Endothelial cell of umbilical vein (primary cell): ENCODE data around the gene C14orf119. TPM values are rescaled to one million over a fixed set of nuclear protein-coding genes. Genes with fewer than 3 reads are reported as not detected.
A peak's percentile ranks its signal among the peaks of the same experiment; 100 is the strongest.

Source experiments
- BruUV-seq: library from RNA; stranded (reverse); fragments of 400-500 nt; replicated peaks from 2 replicates; lab custom pipeline; 2021; lab: Mats Ljungman, UMichigan
- CTCF ChIA-PET: fragments of 300-600, 350-600 bp; sonication (Branson Sonifier 250); formaldehyde crosslinking; loops from one replicate; lab custom pipeline; 2021; ENCODE audit warnings: antibody characterized with exemption, inconsistent platforms; lab: Charles Lee
- POLR2A ChIA-PET: fragments of 300-600, 350-600 bp; sonication (Branson Sonifier 250); formaldehyde crosslinking; loops from one replicate; lab custom pipeline; 2021; ENCODE audit warnings: antibody characterized with exemption, inconsistent platforms; lab: Charles Lee
- DNase-seq: peaks from one replicate; pipeline ENCODE4 v3.0.0-alpha.2; 2011; ENCODE audit warnings: low read depth, low spot score
- FAIRE-seq: peaks from 2 replicates; lab custom pipeline; 2011; peaks lifted over from hg19 to GRCh38; lab: Jason Lieb, UNC
- H2AFZ ChIP-seq: 2 replicates; pipeline ENCODE4 v1.6.0; 2012; ENCODE audit warnings: low read depth, low read length, control low read depth, inconsistent platforms
- H3K27ac ChIP-seq: 2 replicates; pipeline ENCODE4 v1.5.1; 2011; ENCODE audit warnings: low read depth, mild to moderate bottlenecking, control low read depth, low read length, moderate library complexity; ENCODE audit not compliant: insufficient read depth
- H3K27me3 ChIP-seq, 2 experiments: 2 replicates each; pipeline versions ENCODE4 v1.6.0 to v1.6.1; 2011; ENCODE audit warnings: low read length in 2 of 2, mixed read lengths in 1 of 2; ENCODE audit not compliant: control insufficient read depth in 2 of 2, insufficient read depth in 2 of 2
- H3K36me3 ChIP-seq, 2 experiments: 2 replicates in 1 of 2; 3 replicates in 1 of 2; pipeline ENCODE4 v1.5.1; 2011; ENCODE audit warnings: low read length in 2 of 2, mild to moderate bottlenecking in 1 of 2, moderate library complexity in 1 of 2; ENCODE audit not compliant: control insufficient read depth in 2 of 2, insufficient read depth in 2 of 2; ENCODE audit errors: extremely low read depth in 1 of 2
- H3K4me1 ChIP-seq: 3 replicates; pipeline ENCODE4 v1.5.1; 2011; ENCODE audit warnings: mild to moderate bottlenecking, low read length; ENCODE audit not compliant: control insufficient read depth, insufficient read depth; ENCODE audit errors: extremely low read depth
- H3K4me2 ChIP-seq: 2 replicates; pipeline ENCODE4 v1.6.1; 2011; ENCODE audit warnings: low read length, control low read depth, mixed read lengths; ENCODE audit not compliant: insufficient read depth
- H3K4me3 ChIP-seq, 3 experiments: fragments of 200-600 bp in 1 of 3; sonication (generic), shearing (Covaris generic) in 1 of 3; replicated peaks in 1 of 3; 2 replicates each; pipeline ENCODE4 v1.5.1; 2011 to 2016; ENCODE audit warnings: control low read depth in 3 of 3, low read length in 3 of 3, mild to moderate bottlenecking in 2 of 3, inconsistent platforms in 1 of 3, low read depth in 1 of 3, moderate library complexity in 1 of 3; ENCODE audit not compliant: insufficient read depth in 1 of 3
- H3K79me2 ChIP-seq: 2 replicates; pipeline ENCODE4 v1.6.0; 2012; ENCODE audit warnings: low read length, inconsistent platforms; ENCODE audit not compliant: control insufficient read depth, insufficient read depth
- H3K9ac ChIP-seq: replicated peaks from 2 replicates; pipeline ENCODE3; 2011; ENCODE audit warnings: low read length, control low read depth; ENCODE audit not compliant: insufficient read depth; ENCODE audit errors: extremely low read depth
- H3K9me1 ChIP-seq: replicated peaks from 3 replicates; pipeline ENCODE4 v1.6.0; 2011; ENCODE audit warnings: mild to moderate bottlenecking, low read length; ENCODE audit not compliant: control insufficient read depth, insufficient read depth; ENCODE audit errors: extremely low read depth
- H3K9me3 ChIP-seq: replicated peaks from 2 replicates; pipeline ENCODE4 v1.5.1; 2012; ENCODE audit warnings: low read length, inconsistent platforms; ENCODE audit not compliant: control insufficient read depth, insufficient read depth
- H4K20me1 ChIP-seq: replicated peaks from 2 replicates; pipeline ENCODE3; 2011; ENCODE audit warnings: mild to moderate bottlenecking, low read length; ENCODE audit not compliant: control insufficient read depth, insufficient read depth; ENCODE audit errors: extremely low read depth
- CTCF ChIP-seq, 2 donors: IDR thresholded peaks; 1 replicate in 1 of 2; 2 replicates in 1 of 2; pipeline ENCODE4 v1.5.1; 2011; ENCODE audit warnings: low read length in 2 of 2, mild to moderate bottlenecking in 2 of 2, moderate library complexity in 2 of 2, control low read depth in 1 of 2, inconsistent platforms in 1 of 2, low read depth in 1 of 2; ENCODE audit not compliant: insufficient read depth in 1 of 2; ENCODE audit errors: extremely low read depth in 1 of 2
- EZH2 ChIP-seq: IDR thresholded peaks from 2 replicates; pipeline ENCODE4 v1.6.1; 2012; ENCODE audit warnings: borderline replicate concordance, low read depth, mild to moderate bottlenecking, moderate library complexity, low read length, inconsistent platforms; ENCODE audit not compliant: severe bottlenecking
- GATA2 ChIP-seq: IDR thresholded peaks from 2 replicates; pipeline ENCODE4 v1.7.0; 2011; ENCODE audit warnings: low read depth, mild to moderate bottlenecking, moderate library complexity, mixed read lengths, low read length; ENCODE audit not compliant: insufficient read length, insufficient read depth
- JUN ChIP-seq: IDR thresholded peaks from 2 replicates; pipeline ENCODE4 v1.6.1; 2011; ENCODE audit warnings: borderline replicate concordance, low read depth; ENCODE audit not compliant: insufficient read length, insufficient read depth
- MYC ChIP-seq: IDR thresholded peaks from one replicate; pipeline ENCODE4 v1.6.1; 2011; ENCODE audit warnings: mild to moderate bottlenecking, low read depth, low read length
- POLR2A ChIP-seq: IDR thresholded peaks from 2 replicates; pipeline ENCODE4 v1.6.1; 2012; ENCODE audit warnings: low read depth, mild to moderate bottlenecking, control low read depth, low read length
- dilution Hi-C: fragments of 300-500 bp; cut with MboI; formaldehyde crosslinking; loops from one replicate; pipeline ENCODE4 v1.15.0; 2019; ENCODE audit warnings: low sequenced_read_pairs; ENCODE audit not compliant: extremely low pct_ligation_motif_present
- intact Hi-C: fragments of 100-400 bp; cut with micrococcal nuclease; formaldehyde crosslinking; loops from one replicate; pipeline ENCODE4 v1.10.0; 2022
- polyA plus RNA-seq, 4 experiments: library from polyadenylated mRNA; depleted of rRNA in 3 of 4; stranded (reverse) in 3 of 4; unstranded in 1 of 4; fragments of >200 nt; gene quantifications; 2 replicates each; pipeline versions ENCODE4 v1.2.1 to v1.2.3, GENCODE V29; 2011 to 2012; ENCODE audit warnings: missing spikeins in 1 of 4
- total RNA-seq: library from RNA; stranded (reverse); gene quantifications from 2 replicates; pipeline ENCODE4 v1.2.3, GENCODE V29; 2021

The C14orf119 gene
- total and polyA plus RNA-seq, 2 donors (not counting 3 experiments of a cell fraction or from before 2014, with no cell fraction given): 58.3 to 60.5 TPM

GRCh38 chr14:23093526-23093925 is 1.8 kb upstream of the C14orf119 start:
- ChIA-PET CTCF (interaction anchor here (1.4 to 5.1 kb wide), 3 partner anchors 25 to 107 kb away, joined by 3 to 83 read pairs (median 30); no protein-coding TSS in a partner anchor), POLR2A (no interaction called here)
- TF ChIP-seq GATA2: no peak
- no peak for TF ChIP-seq EZH2
- no peak for TF ChIP-seq POLR2A
- no peak for TF ChIP-seq JUN
- no peak overlapping the region for H3K27ac ChIP-seq
- no peaks in the 10 kb centered on the region for H3K9me3 ChIP-seq
- no TSS peak for BruUV-seq
- H3K4me3 ChIP-seq: peak overlapping the region in 2 of 3 experiments; percentile 94 to 99
- H3K4me1 ChIP-seq: peaks cover 36% of the 10 kb centered on the region
- peaks cover 12 to 29% of the 10 kb centered on the region in 2 experiments for H3K36me3 ChIP-seq
- no peak overlapping the region for H2AFZ ChIP-seq
- DNase-seq: no peak
- peak overlapping the region; percentile 94 for H3K9ac ChIP-seq
- H3K4me2 ChIP-seq: peak overlapping the region; percentile 99
- intact Hi-C loops (no loop called here), dilution Hi-C loops (no loop called here)
- H3K9me1 ChIP-seq: no peaks in the 10 kb centered on the region
- peaks cover 4% of the 10 kb centered on the region for H4K20me1 ChIP-seq
- peaks cover 75% of the 10 kb centered on the region for H3K79me2 ChIP-seq
- no peaks in the 10 kb centered on the region for H3K27me3 ChIP-seq
- no peak for FAIRE-seq

GRCh38 chr14:23093991-23094665 is 1.2 kb upstream of the C14orf119 start:
- no TSS peak for BruUV-seq
- peak overlapping the region; percentile 88 for H2AFZ ChIP-seq
- intact Hi-C loops: loop anchor here (2.0 kb wide), 1 partner anchor 15 kb away; no protein-coding TSS in a partner anchor

More at GRCh38 chr14:23093991-23094665, 1.2 kb upstream of the C14orf119 start:
- DNase-seq (no peak), FAIRE-seq (peak; percentile 74)
- peaks cover 12 to 26% of the 10 kb centered on the region in 2 experiments for H3K36me3 ChIP-seq
- H4K20me1 ChIP-seq: peaks cover 4% of the 10 kb centered on the region
- peaks cover 77% of the 10 kb centered on the region for H3K79me2 ChIP-seq
- peaks cover 36% of the 10 kb centered on the region for H3K4me1 ChIP-seq
- ChIA-PET CTCF (interaction anchor here (0.8 to 5.1 kb wide), 19 partner anchors 9 to 206 kb away, joined by 3 to 83 read pairs (median 7); no protein-coding TSS in a partner anchor), POLR2A (interaction anchor here (0.9 to 1.9 kb wide), 9 partner anchors 8 to 227 kb away, joined by 3 to 12 read pairs (median 4); partner anchors contain the start of genes PABPN1 and RBM23)
- H3K9ac ChIP-seq: peak overlapping the region; percentile 94
- H3K27ac ChIP-seq: peak overlapping the region; percentile 89
- no peaks in the 10 kb centered on the region for H3K9me3 ChIP-seq
- dilution Hi-C loops: no loop called here
- TF ChIP-seq MYC (no peak), CTCF (IDR thresholded peaks at IDR 0.05; ENCODE audit: extremely low read depth in 1 of 2, insufficient read depth in 1 of 2, low read depth in 1 of 2, low read length in 2 of 2) (peak; percentile 14 to 44)
- H3K9me1 ChIP-seq: no peaks in the 10 kb centered on the region
- H3K4me3 ChIP-seq: peak overlapping the region; percentile 51 to 99 (median 94)
- H3K4me2 ChIP-seq: peak overlapping the region; percentile 99
- no peaks in the 10 kb centered on the region for H3K27me3 ChIP-seq
